ENCODE results near the gene SH2D1B.
"Not testable (repeated sequence)": the region's sequence is repeated elsewhere in the genome, so short reads cannot be mapped to it uniquely, and the experiment has no call there.

Gene SH2D1B

GRCh38 chr1:162412002-162412401 lies at the start of gene SH2D1B:
Gene SH2D1B (minus strand): TSS chr1:162412136. CDS start chr1:162412016, 120 bp downstream.
- no peak for DNase-seq

GRCh38 chr1:162458236-162458635 lies 46.3 kb upstream of the SH2D1B start:
- peak; percentile 77 for DNase-seq

GRCh38 chr1:162456323-162456722 lies 44.4 kb upstream of the SH2D1B start:
- DNase-seq: peak; percentile 36

GRCh38 chr1:162454361-162454760 lies 42.4 kb upstream of the SH2D1B start:
- not testable (repeated sequence) for DNase-seq

- no peak for DNase-seq
Observed at GRCh38 chr1:162446946-162447345, 35.0 kb upstream of the SH2D1B start.

- no peak for DNase-seq
Observed at GRCh38 chr1:162444903-162445302, 33.0 kb upstream of the SH2D1B start.

GRCh38 chr1:162432977-162433713 lies 21.2 kb upstream of the SH2D1B start:
- DNase-seq: not testable (repeated sequence)

GRCh38 chr1:162430583-162430982 lies 18.6 kb upstream of the SH2D1B start:
- DNase-seq: no peak

- no peak for DNase-seq
Observed at GRCh38 chr1:162422662-162423375, 10.9 kb upstream of the SH2D1B start.

- DNase-seq: no peak
Observed at GRCh38 chr1:162421258-162422164, 9.6 kb upstream of the SH2D1B start.

- DNase-seq: no peak
Observed at GRCh38 chr1:162420120-162420519, 8.2 kb upstream of the SH2D1B start.

- DNase-seq: not testable (repeated sequence)
Observed at GRCh38 chr1:162419450-162419931, 7.6 kb upstream of the SH2D1B start.

- DNase-seq: not testable (repeated sequence)
Observed at GRCh38 chr1:162418584-162418983, 6.6 kb upstream of the SH2D1B start.

GRCh38 chr1:162417650-162418049 lies 5.7 kb upstream of the SH2D1B start:
- DNase-seq: no peak

- no peak for DNase-seq
Observed at GRCh38 chr1:162416909-162417308, 5.0 kb upstream of the SH2D1B start.

- no peak for DNase-seq
Observed at GRCh38 chr1:162416215-162416614, 4.3 kb upstream of the SH2D1B start.

- DNase-seq: no peak
Observed at GRCh38 chr1:162407539-162407938, 4.4 kb downstream of the SH2D1B start.

- DNase-seq: no peak
Observed at GRCh38 chr1:162406811-162407210, 5.1 kb downstream of the SH2D1B start.

GRCh38 chr1:162405800-162406199 lies 6.1 kb downstream of the SH2D1B start:
- DNase-seq: no peak

- DNase-seq: no peak
Observed at GRCh38 chr1:162404550-162405160, 7.3 kb downstream of the SH2D1B start.

- DNase-seq: no peak
Observed at GRCh38 chr1:162400790-162401355, 11.1 kb downstream of the SH2D1B start.

GRCh38 chr1:162398999-162399580 lies 12.8 kb downstream of the SH2D1B start:
- no peak for DNase-seq
